H1 (cell line): ENCODE results near the gene VMP1. TPM values are rescaled to one million over a fixed set of nuclear protein-coding genes. Genes with fewer than 3 reads are reported as not detected.

Source experiments
- CTCF ChIA-PET: fragments of 300-600 bp; sonication (Branson Sonifier 250); formaldehyde crosslinking; loops from one replicate; lab custom pipeline; 2021; ENCODE audit not compliant: partially characterized antibody; lab: Charles Lee
- POLR2A ChIA-PET: fragments of 300-600 bp; sonication (Branson Sonifier 250); formaldehyde crosslinking; loops from one replicate; lab custom pipeline; 2021; ENCODE audit warnings: inconsistent platforms; ENCODE audit not compliant: partially characterized antibody; lab: Charles Lee
- DNase-seq, 2 experiments: peaks; one replicate each; pipeline versions ENCODE4 v3.0.0 to v3.0.0-alpha.2; 2010 to 2022; ENCODE audit warnings: low spot score in 2 of 2, low read depth in 1 of 2, mixed read lengths in 1 of 2
- FAIRE-seq: peaks from 2 replicates; lab custom pipeline; 2011; peaks lifted over from hg19 to GRCh38; lab: Jason Lieb, UNC
- H2AFZ ChIP-seq: 2 replicates; pipeline ENCODE4 v1.8.1; 2012; ENCODE audit warnings: low read length, inconsistent platforms
- H2AK5ac ChIP-seq: 2 replicates; pipeline ENCODE4 v1.6.1; 2013; ENCODE audit warnings: low read depth, low read length
- H2BK120ac ChIP-seq: replicated peaks from 2 replicates; pipeline ENCODE3; 2013; ENCODE audit warnings: low read depth, low read length, inconsistent platforms
- H2BK12ac ChIP-seq: 2 replicates; pipeline ENCODE4 v1.6.1; 2013; ENCODE audit warnings: low read depth, low read length
- H2BK15ac ChIP-seq: 2 replicates; pipeline ENCODE4 v1.6.1; 2013; ENCODE audit warnings: low read length
- H2BK20ac ChIP-seq: 2 replicates; pipeline ENCODE4 v1.6.1; 2013; ENCODE audit warnings: low read length
- H2BK5ac ChIP-seq: 2 replicates; pipeline ENCODE4 v1.6.1; 2013; ENCODE audit warnings: low read depth, low read length
- H3K14ac ChIP-seq: 2 replicates; pipeline ENCODE4 v1.6.1; 2013; ENCODE audit warnings: inconsistent platforms; ENCODE audit not compliant: insufficient read length
- H3K18ac ChIP-seq: 2 replicates; pipeline ENCODE4 v1.6.1; 2013; ENCODE audit warnings: low read length; ENCODE audit errors: extremely low read depth
- H3K23ac ChIP-seq: 2 replicates; pipeline ENCODE4 v1.6.1; 2013; ENCODE audit warnings: inconsistent platforms; ENCODE audit not compliant: insufficient read length
- H3K23me2 ChIP-seq: 2 replicates; pipeline ENCODE4 v1.6.1; 2013; ENCODE audit warnings: low read depth, low read length
- H3K27ac ChIP-seq: 2 replicates; pipeline ENCODE4 v1.6.1; 2011; ENCODE audit warnings: low read depth, low read length, inconsistent platforms
- H3K27me3 ChIP-seq, 4 experiments: replicated peaks in 1 of 4; 1 replicate in 1 of 4; 2 replicates in 3 of 4; pipeline versions ENCODE4 v1.6.1 to v1.8.1; 2011 to 2013; ENCODE audit warnings: low read length in 3 of 4, mild to moderate bottlenecking in 3 of 4, inconsistent platforms in 2 of 4, mixed read lengths in 2 of 4, moderate library complexity in 1 of 4; ENCODE audit not compliant: control insufficient read depth in 3 of 4, insufficient read depth in 3 of 4; ENCODE audit errors: extremely low read depth in 1 of 4
- H3K36me3 ChIP-seq, 4 experiments: 2 replicates each; pipeline versions ENCODE4 v1.6.1 to v1.8.1; 2011 to 2013; ENCODE audit warnings: mild to moderate bottlenecking in 4 of 4, low read length in 3 of 4, moderate library complexity in 2 of 4, control low read depth in 1 of 4, inconsistent platforms in 1 of 4; ENCODE audit not compliant: insufficient read depth in 4 of 4, control insufficient read depth in 2 of 4
- H3K4ac ChIP-seq: replicated peaks from 2 replicates; pipeline ENCODE3; 2013; ENCODE audit warnings: low read length, low read depth, mixed read lengths, inconsistent platforms; ENCODE audit not compliant: insufficient read length
- H3K4me1 ChIP-seq, 4 experiments: replicated peaks in 1 of 4; 1 replicate in 1 of 4; 2 replicates in 3 of 4; pipeline versions ENCODE4 v1.6.1 to v1.8.1; 2011 to 2013; ENCODE audit warnings: low read length in 3 of 4, inconsistent platforms in 2 of 4, mixed read lengths in 1 of 4; ENCODE audit not compliant: insufficient read depth in 4 of 4, control insufficient read depth in 3 of 4
- H3K4me2 ChIP-seq, 2 experiments: 2 replicates each; pipeline versions ENCODE4 v1.6.1 to v1.8.1; 2011 to 2013; ENCODE audit warnings: low read depth in 2 of 2, low read length in 2 of 2, control low read depth in 1 of 2, inconsistent platforms in 1 of 2, mild to moderate bottlenecking in 1 of 2; ENCODE audit not compliant: insufficient read depth in 1 of 2
- H3K4me3 ChIP-seq, 4 experiments: fragments of 200-600, 300-600 bp in 1 of 4; sonication (generic), shearing (Covaris generic), sonication (Bioruptor Twin) in 1 of 4; 2 replicates each; pipeline versions ENCODE4 v1.5.1 to v1.8.1; 2011 to 2016; ENCODE audit warnings: low read length in 4 of 4, low read depth in 3 of 4, control low read depth in 2 of 4, inconsistent platforms in 2 of 4, mild to moderate bottlenecking in 2 of 4, mixed read lengths in 1 of 4, moderate library complexity in 1 of 4; ENCODE audit not compliant: insufficient read depth in 2 of 4; ENCODE audit errors: extremely low read depth in 1 of 4
- H3K56ac ChIP-seq: replicated peaks from 2 replicates; pipeline ENCODE3; 2013; ENCODE audit warnings: low read depth, mild to moderate bottlenecking, mixed read lengths, low read length, inconsistent platforms; ENCODE audit not compliant: insufficient read length
- H3K79me1 ChIP-seq: 2 replicates; pipeline ENCODE4 v1.6.1; 2013; ENCODE audit warnings: low read depth, low read length, control low read depth
- H3K79me2 ChIP-seq, 2 experiments: 2 replicates each; pipeline versions ENCODE4 v1.6.1 to v1.8.1; 2012 to 2013; ENCODE audit warnings: low read length in 2 of 2, mild to moderate bottlenecking in 2 of 2, inconsistent platforms in 1 of 2; ENCODE audit not compliant: insufficient read depth in 2 of 2, control insufficient read depth in 1 of 2
- H3K9ac ChIP-seq, 4 experiments: replicated peaks in 1 of 4; 1 replicate in 1 of 4; 2 replicates in 3 of 4; pipeline versions ENCODE4 v1.6.1 to v1.8.1; 2011 to 2013; ENCODE audit warnings: low read depth in 3 of 4, low read length in 3 of 4, control low read depth in 2 of 4, mild to moderate bottlenecking in 2 of 4, moderate library complexity in 2 of 4, inconsistent platforms in 1 of 4; ENCODE audit errors: extremely low read depth in 1 of 4
- H3K9me3 ChIP-seq, 2 experiments: 2 replicates each; pipeline versions ENCODE4 v1.6.1 to v1.8.1; 2012 to 2013; ENCODE audit warnings: mild to moderate bottlenecking in 2 of 2, moderate library complexity in 2 of 2, control low read depth in 1 of 2, inconsistent platforms in 1 of 2, low read depth in 1 of 2, low read length in 1 of 2, mixed read lengths in 1 of 2; ENCODE audit not compliant: insufficient read depth in 2 of 2
- H4K20me1 ChIP-seq, 2 experiments: replicated peaks in 1 of 2; 2 replicates each; pipeline versions ENCODE3 to v1.8.1; 2011 to 2013; ENCODE audit warnings: inconsistent platforms in 2 of 2, low read length in 2 of 2, mild to moderate bottlenecking in 1 of 2; ENCODE audit not compliant: insufficient read depth in 2 of 2, control insufficient read depth in 1 of 2
- H4K5ac ChIP-seq: 2 replicates; pipeline ENCODE4 v1.6.1; 2013; ENCODE audit warnings: low read length, low read depth, mixed read lengths, inconsistent platforms; ENCODE audit not compliant: insufficient read length
- H4K8ac ChIP-seq: 2 replicates; pipeline ENCODE4 v1.8.0; 2013; ENCODE audit warnings: mild to moderate bottlenecking, moderate library complexity, low read length, inconsistent platforms; ENCODE audit not compliant: insufficient read depth; ENCODE audit errors: extremely low read depth
- H4K91ac ChIP-seq: replicated peaks from 2 replicates; pipeline ENCODE3; 2013; ENCODE audit warnings: low read length, mixed read lengths, inconsistent platforms; ENCODE audit not compliant: insufficient read length
- HDAC6 ChIP-seq: IDR thresholded peaks from one replicate; pipeline ENCODE4 v1.7.1; 2012; ENCODE audit warnings: low read depth, mild to moderate bottlenecking, inconsistent platforms, low read length, moderate library complexity
- POU5F1 ChIP-seq: IDR thresholded peaks from 2 replicates; pipeline ENCODE4 v1.6.1; 2011; ENCODE audit warnings: low read depth, mild to moderate bottlenecking, low read length, moderate library complexity
- RFX5 ChIP-seq: IDR thresholded peaks from 2 replicates; pipeline ENCODE4 v1.6.1; 2011; ENCODE audit warnings: low read depth, low read length, improper control_type of control experiment, borderline replicate concordance
- SIRT6 ChIP-seq: IDR thresholded peaks from one replicate; pipeline ENCODE4 v1.7.1; 2012; ENCODE audit warnings: low read length, inconsistent platforms
- SP4 ChIP-seq: IDR thresholded peaks from 2 replicates; pipeline ENCODE4 v1.6.1; 2012; ENCODE audit warnings: low read length, inconsistent platforms
- TAF1 ChIP-seq: IDR thresholded peaks from 2 replicates; pipeline ENCODE4 v1.6.1; 2011; ENCODE audit warnings: mild to moderate bottlenecking, low read depth, low read length
- TAF7 ChIP-seq: optimal IDR thresholded peaks from 2 replicates; pipeline ENCODE3; 2011; ENCODE audit warnings: low read depth, mild to moderate bottlenecking, inconsistent platforms, low read length, moderate library complexity, borderline replicate concordance
- WGBS, 2 experiments: shearing (Covaris generic) in 1 of 2; methylation state at CpG; one replicate each; pipeline versions ENCODE4 v1.1.6 to v1.1.7; 2013 to 2015; ENCODE audit warnings: low lambda C conversion rate in 2 of 2, mixed read lengths in 2 of 2, inconsistent platforms in 1 of 2, low coverage in 1 of 2, missing lambda C conversion rate in 1 of 2; ENCODE audit not compliant: insufficient replicate concordance in 2 of 2, insufficient coverage in 1 of 2, insufficient read length in 1 of 2; ENCODE audit errors: extremely low coverage in 1 of 2, missing lambda C conversion rate in 1 of 2; 5-methylcytosine and 5-hydroxymethylcytosine counted together
- polyA plus RNA-seq, 7 experiments: library from polyadenylated mRNA; depleted of rRNA in 3 of 7; stranded (reverse) in 5 of 7; unstranded in 2 of 7; fragments of >200 nt in 5 of 7; fragments of 200-250 nt in 2 of 7; gene quantifications; 1 replicate in 5 of 7; 2 replicates in 1 of 7; 4 replicates in 1 of 7; pipeline versions ENCODE4 v1.2.1 to v1.2.3, GENCODE V29; 2011 to 2013; ENCODE audit warnings: missing spikeins in 2 of 7, mixed read lengths in 2 of 7
- total RNA-seq: library from RNA; stranded (reverse); fragmentation: NEBNext Ultra II Directional; extraction: Animal tissue kit (Norgen Biotek cat#: 25700); gene quantifications from 2 replicates; pipeline ENCODE4 v1.2.1, GENCODE V29; 2021

VMP1 gene
- total and polyA plus RNA-seq, 2 of the 8 experiments (the other 6 are each of a cell fraction or from before 2014, with no cell fraction given): 45.0 to 92.7 TPM

- Histone ChIP-seq H3K79me2 (no peaks in the 10 kb centered on the region), H2BK120ac (no peak overlapping the region), H3K79me1 (no peaks in the 10 kb centered on the region), H3K9ac (no peak overlapping the region), H3K27ac (no peak overlapping the region), H3K18ac (no peak overlapping the region), H3K9me3 (no peaks in the 10 kb centered on the region), H4K5ac (no peak overlapping the region), H3K23ac (no peak overlapping the region), H3K4me3 (no peak overlapping the region), H2AFZ (no peak overlapping the region), H3K4me2 (no peak overlapping the region), H4K91ac (no peak overlapping the region), H3K4ac (no peak overlapping the region), H2BK15ac (no peak overlapping the region), H3K36me3 (peaks cover 0 to 6% (median 0%) of the 10 kb centered on the region in 4 experiments; a peak in 2 of 8 replicates), H2BK5ac (no peak overlapping the region), H3K14ac (no peak overlapping the region), H3K23me2 (no peaks in the 10 kb centered on the region), H2AK5ac (no peak overlapping the region), H2BK12ac (no peak overlapping the region), H2BK20ac (no peak overlapping the region), H4K20me1 (no peaks in the 10 kb centered on the region), H3K56ac (no peak overlapping the region), H3K27me3 (no peaks in the 10 kb centered on the region), H4K8ac (no peak overlapping the region), H3K4me1 (no peaks in the 10 kb centered on the region)
- POLR2A ChIA-PET: interaction anchor here (1.5 kb wide), 1 partner anchor 22 kb away, joined by 6 read pairs; no protein-coding TSS in a partner anchor
- DNase-seq (no peak), FAIRE-seq (no peak)
- 100% methylated on average over 1 of the region's 1 CpG; no CpG with 5 or more reads in 1 of the 2 experiments for WGBS, 2 experiments
- CTCF ChIA-PET: no interaction called here
- no peak for TF ChIP-seq SIRT6
- no peak for TF ChIP-seq SP4
- no peak for TF ChIP-seq HDAC6
- TF ChIP-seq TAF7: no peak
- TF ChIP-seq POU5F1: no peak
- TF ChIP-seq RFX5: no peak
- no peak for TF ChIP-seq TAF1
These were observed 108.5 kb downstream of the VMP1 start for GRCh38 chr17:59815965-59816364.
